Subcutaneous adipose tissue (tissue), 4 donors: ENCODE measurements around the gene ZBTB20. TPM values are rescaled to one million over a fixed set of nuclear protein-coding genes. Genes with fewer than 3 reads are reported as not detected.

Source experiments
- CTCF ChIP-seq: fragments of 450-650 bp; IDR thresholded peaks from one replicate; pipeline ENCODE4 v1.5.1; 2016; ENCODE audit warnings: low read depth, mild to moderate bottlenecking, control low read depth, antibody characterized with exemption, moderate library complexity
- total RNA-seq, 4 donors: library from RNA; depleted of rRNA; stranded (reverse); fragments of >200 nt; gene quantifications; one replicate each; pipeline ENCODE4 v1.1.0, GENCODE V29; 2016

Gene ZBTB20
- total RNA-seq, 4 donors from 2014 or later: 60.3 to 93.4 (median 69.1) TPM

- TF ChIP-seq CTCF: no peak
These were observed 18.6 kb upstream of the ZBTB20 start for GRCh38 chr3:115165701-115166100.

- TF ChIP-seq CTCF: no peak
These were observed 18.2 kb upstream of the ZBTB20 start for GRCh38 chr3:115165266-115165665.

- no peak for TF ChIP-seq CTCF
These were observed 17.5 kb upstream of the ZBTB20 start for GRCh38 chr3:115164374-115165221.

- no peak for TF ChIP-seq CTCF
These were observed 15.7 kb upstream of the ZBTB20 start for GRCh38 chr3:115162759-115163158.

- no peak for TF ChIP-seq CTCF
These were observed 14.8 kb upstream of the ZBTB20 start for GRCh38 chr3:115161866-115162265.

GRCh38 chr3:115161168-115161834 is 14.2 kb upstream of the ZBTB20 start:
- no peak for TF ChIP-seq CTCF

GRCh38 chr3:115160295-115160694 is 13.2 kb upstream of the ZBTB20 start:
- no peak for TF ChIP-seq CTCF
